Cortex of kidney (tissue), 1 donor: ENCODE measurements around the gene CUEDC2.
A peak's percentile ranks its signal among the peaks of the same experiment; 100 is the strongest.

Experiments used
- DNase-seq: peaks from one replicate; lab custom pipeline; 2025; lab: John Stamatoyannopoulos, UW

Gene CUEDC2

GRCh38 chr10:102432162-102432950, at the start of gene CUEDC2:
CUEDC2 (minus strand) TSS chr10:102432574; CDS start chr10:102425188, 7,386 bp downstream.
- peak; percentile 29 for DNase-seq

GRCh38 chr10:102480396-102480795, 48.0 kb upstream of the CUEDC2 start:
- DNase-seq, result no peak

GRCh38 chr10:102479651-102480050, 47.3 kb upstream of the CUEDC2 start:
- no peak for DNase-seq

- DNase-seq, result no peak
Observed at GRCh38 chr10:102476466-102477141, 44.2 kb upstream of the CUEDC2 start.

GRCh38 chr10:102475451-102476040, 43.2 kb upstream of the CUEDC2 start:
- DNase-seq, result no peak

GRCh38 chr10:102473445-102474331, 41.3 kb upstream of the CUEDC2 start:
- no peak for DNase-seq

GRCh38 chr10:102470579-102471546, 38.5 kb upstream of the CUEDC2 start:
- DNase-seq, result no peak

GRCh38 chr10:102468683-102469082, 36.3 kb upstream of the CUEDC2 start:
- DNase-seq, result no peak

- no peak for DNase-seq
Observed at GRCh38 chr10:102467971-102468438, 35.6 kb upstream of the CUEDC2 start.

GRCh38 chr10:102467318-102467717, 34.9 kb upstream of the CUEDC2 start:
- DNase-seq, result no peak

GRCh38 chr10:102465466-102465865, 33.1 kb upstream of the CUEDC2 start:
- DNase-seq, result no peak

- no peak for DNase-seq
Observed at GRCh38 chr10:102463983-102464382, 31.6 kb upstream of the CUEDC2 start.

GRCh38 chr10:102462512-102463054, 30.2 kb upstream of the CUEDC2 start:
- no peak for DNase-seq

- peak; percentile 54 for DNase-seq
Observed at GRCh38 chr10:102461187-102462054, 29.0 kb upstream of the CUEDC2 start.

GRCh38 chr10:102460836-102461186, 28.4 kb upstream of the CUEDC2 start:
- DNase-seq, result no peak

GRCh38 chr10:102458656-102459055, 26.3 kb upstream of the CUEDC2 start:
- no peak for DNase-seq

- DNase-seq, result no peak
Observed at GRCh38 chr10:102457591-102458150, 25.3 kb upstream of the CUEDC2 start.

GRCh38 chr10:102455893-102456471, 23.6 kb upstream of the CUEDC2 start:
- DNase-seq, result no peak
